ENCODE results near the gene HOXD4.

HOXD4 gene

GRCh38 chr2:176178038-176178756 is 26.8 kb downstream of the HOXD4 start:
- TF ChIP-seq CTCF (IDR thresholded peaks at IDR 0.05; ENCODE audit: unreplicated experiment in 3 of 3): no peak
- Mint-ChIP-seq H3K4me1 (peaks cover 63% of the 10 kb centered on the region), H3K27ac (peak overlapping the region; percentile 97 to 100 (median 99)), H3K27me3 (ENCODE audit: low read depth) (peaks cover 27% of the 10 kb centered on the region), H3K9me3 (no peaks in the 10 kb centered on the region), H3K36me3 (ENCODE audit: low read depth) (peaks cover 10% of the 10 kb centered on the region), H3K4me3 (peak overlapping the region; percentile 80 to 93 (median 84))

GRCh38 chr2:176178757-176179295 is 27.5 kb downstream of the HOXD4 start:
- H3K27ac Mint-ChIP-seq: peak overlapping the region; percentile 69 to 100 (median 97)
- H3K36me3 Mint-ChIP-seq (ENCODE audit: low read depth): peaks cover 10% of the 10 kb centered on the region
- no peaks in the 10 kb centered on the region for H3K9me3 Mint-ChIP-seq
- no peak for TF ChIP-seq CTCF (IDR thresholded peaks at IDR 0.05; ENCODE audit: unreplicated experiment in 3 of 3)
- H3K27me3 Mint-ChIP-seq (ENCODE audit: low read depth): peaks cover 31% of the 10 kb centered on the region
- peaks cover 57% of the 10 kb centered on the region for H3K4me1 Mint-ChIP-seq
- peak overlapping the region; percentile 36 to 73 (median 71) for H3K4me3 Mint-ChIP-seq

GRCh38 chr2:176181551-176181950 is 30.2 kb downstream of the HOXD4 start:
- Mint-ChIP-seq H3K27ac (no peak overlapping the region), H3K4me3 (no peak overlapping the region), H3K4me1 (peaks cover 35% of the 10 kb centered on the region), H3K9me3 (no peaks in the 10 kb centered on the region), H3K27me3 (ENCODE audit: low read depth) (peaks cover 41% of the 10 kb centered on the region), H3K36me3 (ENCODE audit: low read depth) (peaks cover 10% of the 10 kb centered on the region)
- no peak for TF ChIP-seq CTCF (IDR thresholded peaks at IDR 0.05; ENCODE audit: unreplicated experiment in 3 of 3)

GRCh38 chr2:176182671-176183070 is 31.3 kb downstream of the HOXD4 start:
- Mint-ChIP-seq H3K27ac (peak overlapping the region in 1 of 3 experiments; percentile 33), H3K9me3 (no peaks in the 10 kb centered on the region), H3K36me3 (ENCODE audit: low read depth) (peaks cover 7% of the 10 kb centered on the region), H3K4me3 (peak overlapping the region in 1 of 3 experiments; percentile 6), H3K27me3 (ENCODE audit: low read depth) (peaks cover 47% of the 10 kb centered on the region), H3K4me1 (peaks cover 30% of the 10 kb centered on the region)
- no peak for TF ChIP-seq CTCF (IDR thresholded peaks at IDR 0.05; ENCODE audit: unreplicated experiment in 3 of 3)

- Mint-ChIP-seq H3K27ac (no peak overlapping the region), H3K36me3 (ENCODE audit: low read depth) (peaks cover 7% of the 10 kb centered on the region), H3K4me1 (peaks cover 19% of the 10 kb centered on the region), H3K27me3 (ENCODE audit: low read depth) (peaks cover 44% of the 10 kb centered on the region), H3K4me3 (no peak overlapping the region), H3K9me3 (no peaks in the 10 kb centered on the region)
- no peak for TF ChIP-seq CTCF (IDR thresholded peaks at IDR 0.05; ENCODE audit: unreplicated experiment in 3 of 3)
Observed at GRCh38 chr2:176184749-176185148, 33.4 kb downstream of the HOXD4 start.

GRCh38 chr2:176186024-176186423 is 34.7 kb downstream of the HOXD4 start:
- no peak for TF ChIP-seq CTCF (IDR thresholded peaks at IDR 0.05; ENCODE audit: unreplicated experiment in 3 of 3)
- Mint-ChIP-seq H3K36me3 (ENCODE audit: low read depth) (peaks cover 4% of the 10 kb centered on the region), H3K9me3 (no peaks in the 10 kb centered on the region), H3K4me1 (peaks cover 24% of the 10 kb centered on the region), H3K27me3 (ENCODE audit: low read depth) (peaks cover 47% of the 10 kb centered on the region), H3K4me3 (peak overlapping the region; percentile 66 to 83 (median 78)), H3K27ac (peak overlapping the region; percentile 48 to 72 (median 71))
